GM12878 (cell line): ENCODE results near the gene SMAD2. TPM values are rescaled to one million over a fixed set of nuclear protein-coding genes. Genes with fewer than 3 reads are reported as not detected.

ENCODE experiments used
- ATAC-seq: fragments of 200-7000 bp; cut with Tn5 transposase; 3 replicates; pipeline ENCODE4 v1.9.1; 2020; ENCODE audit warnings: mild to moderate bottlenecking, moderate library complexity
- BruUV-seq: library from RNA; stranded (reverse); fragments of 400-500 nt; replicated peaks from 2 replicates; lab custom pipeline; 2021; lab: Mats Ljungman, UMichigan
- CTCF ChIA-PET: fragments of 300-600 bp; sonication (Branson Sonifier 250); formaldehyde crosslinking; extraction: SDS; loops from one replicate; lab custom pipeline; 2021; ENCODE audit warnings: inconsistent platforms; lab: Yijun Ruan, JAX
- POLR2A ChIA-PET: fragments of 350-600 bp; formaldehyde crosslinking; extraction: SDS; loops from one replicate; lab custom pipeline; 2021; ENCODE audit warnings: inconsistent platforms; lab: Charles Lee
- RAD21 ChIA-PET: fragments of 300-600 bp; sonication (Branson Sonifier 250); formaldehyde crosslinking; loops from one replicate; lab custom pipeline; 2023; ENCODE audit warnings: antibody characterized with exemption; ENCODE audit not compliant: unreplicated experiment; lab: Charles Lee
- SMC1A ChIA-PET: fragments of 300-600 bp; sonication (Branson Sonifier 250); formaldehyde crosslinking; loops from one replicate; lab custom pipeline; 2023; ENCODE audit not compliant: unreplicated experiment, uncharacterized antibody; lab: Charles Lee
- DNase-seq: peaks from one replicate; pipeline ENCODE4 v3.0.0-alpha.2; 2011; ENCODE audit warnings: low read depth, low spot score
- FAIRE-seq: peaks from 3 replicates; lab custom pipeline; 2011; peaks lifted over from hg19 to GRCh38; lab: Jason Lieb, UNC
- H2AFZ ChIP-seq: 2 replicates; pipeline ENCODE4 v1.6.0; 2011; ENCODE audit warnings: low read depth, low read length, control low read depth; ENCODE audit not compliant: control insufficient read depth
- H3K27ac ChIP-seq: 2 replicates; pipeline ENCODE4 v1.5.1; 2011; ENCODE audit warnings: control low read depth; ENCODE audit not compliant: control insufficient read depth, insufficient read depth
- H3K27me3 ChIP-seq, 2 experiments: replicated peaks in 1 of 2; 2 replicates each; pipeline versions ENCODE4 v1.6.0 to v1.6.1; 2011; ENCODE audit warnings: low read length in 1 of 2; ENCODE audit not compliant: control insufficient read depth in 2 of 2, insufficient read depth in 2 of 2
- H3K36me3 ChIP-seq, 2 experiments: 2 replicates each; pipeline ENCODE4 v1.5.1; 2011; ENCODE audit warnings: low read length in 1 of 2; ENCODE audit not compliant: control insufficient read depth in 2 of 2, insufficient read depth in 2 of 2
- H3K4me1 ChIP-seq: 2 replicates; pipeline ENCODE4 v1.6.1; 2011; ENCODE audit warnings: mild to moderate bottlenecking, low read length, moderate library complexity, mixed read lengths; ENCODE audit not compliant: control insufficient read depth, insufficient read depth
- H3K4me2 ChIP-seq: 2 replicates; pipeline ENCODE4 v1.6.0; 2011; ENCODE audit warnings: control low read depth; ENCODE audit not compliant: control insufficient read depth, insufficient read depth
- H3K4me3 ChIP-seq: fragments of 200-600 bp; sonication (generic); 2 replicates; pipeline ENCODE4 v1.5.1; 2016
- H3K79me2 ChIP-seq: 2 replicates; pipeline ENCODE4 v1.6.0; 2011; ENCODE audit warnings: low read length; ENCODE audit not compliant: control insufficient read depth, insufficient read depth
- H3K9ac ChIP-seq: 2 replicates; pipeline ENCODE4 v1.8.0; 2011; ENCODE audit warnings: low read length, control low read depth, mixed read lengths; ENCODE audit not compliant: control insufficient read depth, insufficient read depth
- H3K9me3 ChIP-seq: replicated peaks from 3 replicates; pipeline ENCODE4 v1.5.1; 2011; ENCODE audit warnings: mild to moderate bottlenecking, low read length; ENCODE audit not compliant: control insufficient read depth, insufficient read depth
- H4K20me1 ChIP-seq: 2 replicates; pipeline ENCODE4 v1.6.0; 2011; ENCODE audit not compliant: control insufficient read depth, insufficient read depth
- BMI1 ChIP-seq: fragments of 450-650 bp; IDR thresholded peaks from 2 replicates; pipeline ENCODE4 v1.6.1; 2016; ENCODE audit warnings: mild to moderate bottlenecking, moderate library complexity, borderline replicate concordance
- DPF2 ChIP-seq: fragments of 450-650 bp; IDR thresholded peaks from 2 replicates; pipeline ENCODE4 v1.6.1; 2017; ENCODE audit warnings: mild to moderate bottlenecking
- WGBS: methylation state at CpG from one replicate; pipeline ENCODE4 v1.1.6; 2016; ENCODE audit warnings: low lambda C conversion rate; ENCODE audit not compliant: insufficient replicate concordance, insufficient coverage; ENCODE audit errors: missing lambda C conversion rate; 5-methylcytosine and 5-hydroxymethylcytosine counted together
- in situ Hi-C: fragments of 300-500 bp; cut with MboI; formaldehyde crosslinking; loops from 9 replicates; pipeline ENCODE4 v1.14.3; 2018; ENCODE audit warnings: mixed read lengths
- intact Hi-C: fragments of 100-400 bp; cut with micrococcal nuclease; formaldehyde crosslinking; loops from one replicate; pipeline ENCODE4 v1.14.2; 2022; ENCODE audit not compliant: unreplicated experiment
- polyA plus RNA-seq, 11 experiments: library from polyadenylated mRNA; depleted of rRNA in 4 of 11; unstranded in 6 of 11; stranded (reverse) in 5 of 11; fragments of >200 nt; fragmentation: Nextera tagmentation in 4 of 11; fragmentation: Illumina TruSeq in 1 of 11; extraction: Ambion mirVana in 4 of 11; extraction: Trizol in 1 of 11; gene quantifications; 1 replicate in 1 of 11; 2 replicates in 10 of 11; pipeline versions ENCODE4 v1.2.1 to v1.2.3, GENCODE V29; 2011 to 2016; ENCODE audit warnings: inconsistent platforms in 2 of 11, missing spikeins in 2 of 11, low read depth in 1 of 11
- total RNA-seq, 4 experiments: library from RNA; depleted of rRNA in 3 of 4; stranded (reverse); fragments of >200 nt in 3 of 4; fragmentation: Illumina TruSeq in 1 of 4; extraction: Trizol in 1 of 4; gene quantifications; 2 replicates each; pipeline versions ENCODE4 v1.2.1 to v1.2.3, GENCODE V29; 2013 to 2021

The SMAD2 gene
- total and polyA plus RNA-seq, 10 of the 15 experiments (the other 5 are each of a cell fraction or from before 2014, with no cell fraction given) = 28.8 to 111 (median 65.8) TPM

DNA sequence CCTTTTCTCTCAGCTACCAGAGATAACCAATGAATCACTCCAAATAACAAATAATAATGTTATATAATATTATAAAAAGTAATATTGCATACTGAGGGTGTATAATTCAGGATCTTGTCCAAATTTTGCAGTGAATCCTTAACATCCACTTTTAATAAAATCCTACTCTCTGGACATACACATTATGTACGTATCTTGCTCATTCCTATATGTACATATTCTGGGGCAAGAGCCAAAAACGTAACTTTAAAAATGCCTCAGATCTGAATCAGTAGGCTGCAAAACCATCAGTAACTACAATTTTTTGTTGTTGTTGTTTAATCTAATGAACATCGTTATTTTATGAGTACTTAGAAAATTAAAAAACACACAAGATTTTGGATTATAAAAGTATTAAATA lies 65.3 kb downstream of the SMAD2 start:
- Histone ChIP-seq H4K20me1 (no peaks in the 10 kb centered on the region), H2AFZ (no peak overlapping the region), H3K27me3 (no peaks in the 10 kb centered on the region), H3K9ac (no peak overlapping the region), H3K36me3 (peaks cover 1 to 3% of the 10 kb centered on the region in 2 experiments; a peak in 2 of 4 replicates)
- DNase-seq (no peak), FAIRE-seq (no peak), ATAC-seq (no peak)
- ChIA-PET POLR2A (no interaction called here), SMC1A (interaction anchor here (0.6 kb wide), 1 partner anchor 1740 kb away, joined by 3 read pairs; no protein-coding TSS in a partner anchor)
- TF ChIP-seq DPF2 = no peak
- TF ChIP-seq, all 136 proteins: peak for 0
- H3K4me2 ChIP-seq = no peak overlapping the region
- no peak overlapping the region for H3K4me3 ChIP-seq
- 98% methylated on average over 3 of the region's 3 CpGs for WGBS
- ChIA-PET CTCF (interaction anchor here (1.6 kb wide), 1 partner anchor 13 kb away, joined by 4 read pairs; no protein-coding TSS in a partner anchor), RAD21 (no interaction called here)
- in situ Hi-C loops = no loop called here
- intact Hi-C loops = no loop called here
- no TSS peak for BruUV-seq
- H3K9me3 ChIP-seq = no peaks in the 10 kb centered on the region; the same call in 2 of the 3 replicates
- no peaks in the 10 kb centered on the region for H3K79me2 ChIP-seq
- H3K27ac ChIP-seq = no peak overlapping the region
- H3K4me1 ChIP-seq = no peaks in the 10 kb centered on the region

DNA sequence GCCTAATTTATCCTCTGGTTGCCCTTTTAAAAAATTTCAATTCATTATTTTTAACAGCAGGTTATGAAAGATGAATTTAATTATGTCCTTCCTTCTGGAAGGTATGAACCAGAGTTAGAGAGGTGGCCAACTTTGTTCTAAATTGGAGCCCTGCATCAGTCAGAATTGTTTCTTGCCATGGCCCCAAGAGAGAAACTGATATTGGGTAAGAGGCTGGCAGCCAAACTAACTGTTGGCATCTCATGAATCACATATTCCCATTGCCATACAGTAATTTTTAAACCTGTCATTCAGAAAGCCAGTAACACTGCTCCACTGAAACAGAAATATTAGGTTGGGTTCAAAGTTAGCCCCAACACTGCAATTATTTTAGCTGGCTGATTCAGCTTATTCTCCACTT lies 67.4 kb downstream of the SMAD2 start:
- no peak for FAIRE-seq
- intact Hi-C loops = no loop called here

More for the DNA sequence above, 67.4 kb downstream of the SMAD2 start:
- RAD21 ChIA-PET = no interaction called here
- in situ Hi-C loops = no loop called here
- Histone ChIP-seq H3K9ac (no peak overlapping the region), H2AFZ (no peak overlapping the region), H3K9me3 (peaks cover 7% of the 10 kb centered on the region), H3K27me3 (no peaks in the 10 kb centered on the region), H3K36me3 (peaks cover 0 to 7% of the 10 kb centered on the region in 2 experiments; a peak in 1 of 4 replicates), H3K27ac (no peak overlapping the region), H3K4me3 (no peak overlapping the region), H3K79me2 (no peaks in the 10 kb centered on the region), H3K4me1 (no peaks in the 10 kb centered on the region), H4K20me1 (no peaks in the 10 kb centered on the region), H3K4me2 (no peak overlapping the region)
- TF ChIP-seq BMI1 = no peak
- BruUV-seq = no TSS peak
- CTCF ChIA-PET = no interaction called here
- SMC1A ChIA-PET = no interaction called here
- DNase-seq (no peak), ATAC-seq (no peak)
- POLR2A ChIA-PET = no interaction called here
